Mucosa of descending colon (tissue), 3 donors: ENCODE results near the gene SCFD2. TPM values are rescaled to one million over a fixed set of nuclear protein-coding genes. Genes with fewer than 3 reads are reported as not detected.

Experiments used
- ATAC-seq: fragments of 200-7000 bp; cut with Tn5 transposase; one replicate; pipeline ENCODE4 v1.9.1; 2020; ENCODE audit warnings: mild to moderate bottlenecking, moderate library complexity
- DNase-seq, 3 donors: peaks; one replicate each; pipeline ENCODE4 v3.0.0-alpha.2; 2020
- H3K36me3 ChIP-seq: fragments of 200-600 bp; one replicate; pipeline ENCODE4 v1.8.0; 2021; ENCODE audit warnings: low read depth, mild to moderate bottlenecking
- H3K4me1 ChIP-seq: fragments of 200-600 bp; one replicate; pipeline ENCODE4 v1.8.0; 2021; ENCODE audit warnings: low read depth, mild to moderate bottlenecking
- H3K4me3 ChIP-seq: fragments of 200-600 bp; one replicate; pipeline ENCODE4 v1.8.0; 2021; ENCODE audit warnings: mild to moderate bottlenecking
- H3K9me3 ChIP-seq: fragments of 200-600 bp; one replicate; pipeline ENCODE4 v1.8.0; 2021; ENCODE audit warnings: mild to moderate bottlenecking
- intact Hi-C, 2 donors: fragments of 100-400 bp; cut with DNase I in 1 of 2; cut with micrococcal nuclease in 1 of 2; formaldehyde crosslinking; loops; one replicate each; pipeline versions ENCODE4 v1.11.0 to v1.11.1; 2022; cut with DNase I, micrococcal nuclease
- total RNA-seq, 3 donors: library from RNA; stranded (reverse); fragmentation: NEBNext Ultra II Directional in 2 of 3; extraction: Animal tissue kit (Norgen Biotek cat#: 25700) in 2 of 3; gene quantifications; one replicate each; pipeline versions ENCODE4 v1.2.1 to v1.2.4, GENCODE V29; 2021 to 2023
- TF ChIP-seq, protein P1 (sequence below): fragments of 200-600 bp; IDR thresholded peaks from one replicate; pipeline ENCODE4 v1.8.0; 2022; ENCODE audit warnings: antibody characterized with exemption, mild to moderate bottlenecking
- donor health status: DM: no; HTN: no; CAD: no; lungs with moderate emphysema.
- donor health status: DM: no; HTN: no; CAD: no.
- donor health status: DM: no; HTN: yes; CAD: no.

SCFD2 gene
- total RNA-seq, 3 donors from 2014 or later: 11.7 to 17.2 (median 16.0) TPM

- no peak overlapping the region for H3K4me3 ChIP-seq
- H3K4me1 ChIP-seq: no peaks in the 10 kb centered on the region
- intact Hi-C loops: no loop called here
- H3K36me3 ChIP-seq: no peaks in the 10 kb centered on the region
- TF ChIP-seq, protein P1, sequence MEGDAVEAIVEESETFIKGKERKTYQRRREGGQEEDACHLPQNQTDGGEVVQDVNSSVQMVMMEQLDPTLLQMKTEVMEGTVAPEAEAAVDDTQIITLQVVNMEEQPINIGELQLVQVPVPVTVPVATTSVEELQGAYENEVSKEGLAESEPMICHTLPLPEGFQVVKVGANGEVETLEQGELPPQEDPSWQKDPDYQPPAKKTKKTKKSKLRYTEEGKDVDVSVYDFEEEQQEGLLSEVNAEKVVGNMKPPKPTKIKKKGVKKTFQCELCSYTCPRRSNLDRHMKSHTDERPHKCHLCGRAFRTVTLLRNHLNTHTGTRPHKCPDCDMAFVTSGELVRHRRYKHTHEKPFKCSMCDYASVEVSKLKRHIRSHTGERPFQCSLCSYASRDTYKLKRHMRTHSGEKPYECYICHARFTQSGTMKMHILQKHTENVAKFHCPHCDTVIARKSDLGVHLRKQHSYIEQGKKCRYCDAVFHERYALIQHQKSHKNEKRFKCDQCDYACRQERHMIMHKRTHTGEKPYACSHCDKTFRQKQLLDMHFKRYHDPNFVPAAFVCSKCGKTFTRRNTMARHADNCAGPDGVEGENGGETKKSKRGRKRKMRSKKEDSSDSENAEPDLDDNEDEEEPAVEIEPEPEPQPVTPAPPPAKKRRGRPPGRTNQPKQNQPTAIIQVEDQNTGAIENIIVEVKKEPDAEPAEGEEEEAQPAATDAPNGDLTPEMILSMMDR: no peak
- DNase-seq (no peak), ATAC-seq (no peak)
- no peaks in the 10 kb centered on the region for H3K9me3 ChIP-seq
These were observed 131.8 kb downstream of the SCFD2 start for GRCh38 chr4:53234111-53234510.

- ATAC-seq (no peak), DNase-seq (no peak)
- intact Hi-C loops: no loop called here
- no peaks in the 10 kb centered on the region for H3K4me1 ChIP-seq
- no peaks in the 10 kb centered on the region for H3K9me3 ChIP-seq
- no peak overlapping the region for H3K4me3 ChIP-seq
- TF ChIP-seq, protein P1: no peak
- no peaks in the 10 kb centered on the region for H3K36me3 ChIP-seq
These were observed 132.6 kb downstream of the SCFD2 start for GRCh38 chr4:53233114-53233795.

DNA sequence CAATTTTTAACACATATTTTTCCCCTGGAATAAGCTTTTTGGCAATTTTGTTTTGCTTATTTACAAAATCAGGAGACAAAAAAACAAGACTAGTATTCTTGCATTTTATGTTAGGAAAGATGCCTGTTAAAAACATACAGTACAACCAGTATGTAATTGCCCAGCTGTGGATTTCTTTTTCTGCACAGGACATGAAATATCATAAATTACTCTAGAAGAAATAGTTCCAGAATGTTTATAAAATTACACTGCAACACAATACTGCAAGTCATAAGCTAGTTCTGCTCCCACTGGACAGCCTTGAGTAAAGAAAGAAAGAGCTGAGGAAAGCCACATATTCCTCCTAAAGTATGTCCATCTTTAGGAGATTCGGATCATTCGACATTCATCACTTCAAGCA is 133.5 kb downstream of the SCFD2 start:
- Histone ChIP-seq H3K36me3 (no peaks in the 10 kb centered on the region), H3K4me3 (no peak overlapping the region), H3K9me3 (no peaks in the 10 kb centered on the region), H3K4me1 (no peaks in the 10 kb centered on the region)
- ATAC-seq (no peak), DNase-seq (no peak)
- intact Hi-C loops: no loop called here
- TF ChIP-seq, protein P1: no peak

- DNase-seq (no peak), ATAC-seq (no peak)
- Histone ChIP-seq H3K36me3 (no peaks in the 10 kb centered on the region), H3K4me1 (no peaks in the 10 kb centered on the region), H3K9me3 (no peaks in the 10 kb centered on the region), H3K4me3 (no peak overlapping the region)
- TF ChIP-seq, protein P1: no peak
- intact Hi-C loops: no loop called here
These were observed 137.8 kb downstream of the SCFD2 start for GRCh38 chr4:53228036-53228435.

- DNase-seq (no peak), ATAC-seq (no peak)
- TF ChIP-seq, protein P1: no peak
- H3K36me3 ChIP-seq: no peaks in the 10 kb centered on the region
- intact Hi-C loops: no loop called here
- no peaks in the 10 kb centered on the region for H3K9me3 ChIP-seq
- no peak overlapping the region for H3K4me3 ChIP-seq
- H3K4me1 ChIP-seq: no peaks in the 10 kb centered on the region
These were observed 138.4 kb downstream of the SCFD2 start for GRCh38 chr4:53227451-53227850.
